Motor neuron (in vitro differentiated cells): ENCODE measurements around the gene SDE2. TPM values are rescaled to one million over a fixed set of nuclear protein-coding genes. Genes with fewer than 3 reads are reported as not detected.
"Not testable (repeated sequence)": the region's sequence is repeated elsewhere in the genome, so short reads cannot be mapped to it uniquely, and the experiment has no call there.

Source experiments
- ATAC-seq, 8 experiments: fragments of 200-7000 bp; cut with Tn5 transposase; replicated peaks in 6 of 8; 2 replicates each; pipeline ENCODE4 v1.8.0; 2021; ENCODE audit warnings: mild to moderate bottlenecking in 8 of 8, moderate library complexity in 8 of 8
- H3K27ac ChIP-seq, 2 donors: fragments of 250-450 bp; sonication (Bioruptor Pico); 2 replicates each; pipeline ENCODE4 v1.9.0; 2021; ENCODE audit warnings: antibody characterized with exemption in 2 of 2, mild to moderate bottlenecking in 2 of 2, moderate library complexity in 1 of 2
- H3K4me1 ChIP-seq, 2 donors: fragments of 250-450 bp; sonication (Bioruptor Pico); replicated peaks in 1 of 2; 2 replicates each; pipeline ENCODE4 v1.6.1; 2021; ENCODE audit warnings: antibody characterized with exemption in 2 of 2, mild to moderate bottlenecking in 2 of 2, moderate library complexity in 1 of 2
- H3K4me3 ChIP-seq, 5 donors: fragments of 250-450 bp; sonication (Bioruptor Pico); 2 replicates each; pipeline ENCODE4 v1.9.0; 2021; ENCODE audit warnings: antibody characterized with exemption in 5 of 5, mild to moderate bottlenecking in 5 of 5, moderate library complexity in 4 of 5
- WGBS, 10 experiments: fragments of 450-650 bp; shearing (Covaris generic); methylation state at CpG; one replicate each; pipeline ENCODE4 v1.0.0; 2022; 5-methylcytosine and 5-hydroxymethylcytosine counted together
- in situ Hi-C, 9 experiments: fragments of 400-800 bp; cut with MboI; loops; one replicate each; pipeline ENCODE4 v1.15.0; 2021; ENCODE audit warnings: low sequenced_read_pairs in 9 of 9, low pct_unique_long_range_greater_than_20kb in 2 of 9; ENCODE audit not compliant: unreplicated experiment in 9 of 9
- total RNA-seq, 8 experiments: library from RNA; unstranded; fragments of 300-600 nt; gene quantifications; 2 replicates each; pipeline versions ENCODE4 v1.2.3 to v1.2.4, GENCODE V29; 2022

Gene SDE2
- total RNA-seq, 8 experiments from 2014 or later, result 21.7 to 30.9 (median 27.4) TPM

- Histone ChIP-seq H3K4me1 (peaks cover 19 to 33% of the 10 kb centered on the region in 2 donors), H3K27ac (no peak overlapping the region), H3K4me3 (no peak overlapping the region)
- 68 to 100% (median 80%) methylated on average over 1 to 2 of the region's 2 CpGs; no CpG with 5 or more reads in 7 of the 10 experiments for WGBS, 10 experiments
- in situ Hi-C loops, result no loop called here
- no peak for ATAC-seq
Measured at GRCh38 chr1:225944387-225944786, 54.8 kb downstream of the SDE2 start.

- in situ Hi-C loops, result no loop called here
- Histone ChIP-seq H3K4me3 (no peak overlapping the region), H3K27ac (no peak overlapping the region), H3K4me1 (peaks cover 19 to 33% of the 10 kb centered on the region in 2 donors)
- whole genome bisulfite sequencing, 10 experiments, result 0 to 95% (median 86%) methylated on average over 1 to 4 of the region's 4 CpGs; no CpG with 5 or more reads in 2 of the 10 experiments
- no peak for ATAC-seq
Measured at GRCh38 chr1:225943582-225943981, 55.6 kb downstream of the SDE2 start.

GRCh38 chr1:225942574-225942973, 56.6 kb downstream of the SDE2 start:
- Histone ChIP-seq H3K27ac (no peak overlapping the region), H3K4me3 (no peak overlapping the region), H3K4me1 (peaks cover 19 to 33% of the 10 kb centered on the region in 2 donors)
- in situ Hi-C loops, result no loop called here
- no peak for ATAC-seq
- WGBS, 10 experiments, result 50 to 93% (median 79%) methylated on average over 2 to 6 of the region's 7 CpGs; no CpG with 5 or more reads in 4 of the 10 experiments

- ATAC-seq, result no peak
- 33 to 67% (median 45%) methylated on average over 1 of the region's 1 CpG; no CpG with 5 or more reads in 6 of the 10 experiments for whole genome bisulfite sequencing, 10 experiments
- Histone ChIP-seq H3K4me1 (peaks cover 19 to 33% of the 10 kb centered on the region in 2 donors), H3K4me3 (no peak overlapping the region), H3K27ac (no peak overlapping the region)
- in situ Hi-C loops, result no loop called here
Measured at GRCh38 chr1:225941942-225942222, 57.3 kb downstream of the SDE2 start.

- peak within 1 kb of the TSS in 1 of 2 donors; percentile 29 for H3K27ac ChIP-seq
- no peak within 1 kb of the TSS for H3K4me3 ChIP-seq
- peak; percentile 29 to 72 (median 62) for ATAC-seq
- H3K4me1 ChIP-seq, result peaks cover 19 to 33% of the 10 kb centered on the region in 2 donors
- in situ Hi-C loops, result no loop called here
- 55 to 100% (median 80%) methylated on average over 1 to 6 of the region's 6 CpGs; no CpG with 5 or more reads in 5 of the 10 experiments for WGBS, 10 experiments
Measured at GRCh38 chr1:225941187-225941941, 57.8 kb downstream of the SDE2 start, which contains the start of gene LEFTY2. LEFTY2 (minus strand) TSS chr1:225941220; CDS start chr1:225941140, 80 bp downstream.

- peak in 5 of 8 experiments; percentile 2 to 31 (median 16) for ATAC-seq
- 57 to 100% (median 88%) methylated on average over 1 to 18 of the region's 25 CpGs; no CpG with 5 or more reads in 4 of the 10 experiments for WGBS, 10 experiments
- Histone ChIP-seq H3K4me3 (no peak overlapping the region), H3K4me1 (peaks cover 15 to 28% of the 10 kb centered on the region in 2 donors), H3K27ac (no peak overlapping the region)
- in situ Hi-C loops, result no loop called here
Measured at GRCh38 chr1:225940385-225941151, 58.6 kb downstream of the SDE2 start.

- WGBS, 10 experiments, result 71% methylated on average over 1 of the region's 8 CpGs; no CpG with 5 or more reads in 9 of the 10 experiments
- H3K4me1 ChIP-seq, result peaks cover 12 to 22% of the 10 kb centered on the region in 2 donors
- in situ Hi-C loops, H3K4me3 ChIP-seq, ATAC-seq, H3K27ac ChIP-seq: not testable (repeated sequence)
Measured at GRCh38 chr1:225939939-225940310, 59.2 kb downstream of the SDE2 start.

GRCh38 chr1:225939097-225939938, 59.8 kb downstream of the SDE2 start:
- H3K4me3 ChIP-seq, in situ Hi-C loops, H3K27ac ChIP-seq: not testable (repeated sequence)
- H3K4me1 ChIP-seq, result peaks cover 12 to 19% of the 10 kb centered on the region in 2 donors
- WGBS, 10 experiments, result 81 to 100% (median 94%) methylated on average over 2 to 6 of the region's 69 CpGs; no CpG with 5 or more reads in 5 of the 10 experiments
- ATAC-seq, result peak in 3 of 8 experiments; percentile 41 to 62 (median 61)

- in situ Hi-C loops, result no loop called here
- no peak overlapping the region for H3K4me3 ChIP-seq
- H3K4me1 ChIP-seq, result peaks cover 12 to 19% of the 10 kb centered on the region in 2 donors
- WGBS, 10 experiments, result 79 to 100% (median 84%) methylated on average over 1 to 8 of the region's 21 CpGs; no CpG with 5 or more reads in 3 of the 10 experiments
- H3K27ac ChIP-seq, result no peak overlapping the region
- no peak for ATAC-seq
Measured at GRCh38 chr1:225937048-225937968, 61.8 kb downstream of the SDE2 start.

GRCh38 chr1:225936523-225936922, 62.6 kb downstream of the SDE2 start:
- 4 to 80% (median 60%) methylated on average over 1 to 3 of the region's 3 CpGs; no CpG with 5 or more reads in 3 of the 10 experiments for WGBS, 10 experiments
- in situ Hi-C loops, result no loop called here
- Histone ChIP-seq H3K4me3 (no peak overlapping the region), H3K4me1 (peaks cover 8 to 13% of the 10 kb centered on the region in 2 donors), H3K27ac (no peak overlapping the region)
- ATAC-seq, result peak in 2 of 8 experiments; percentile 58 to 67

- WGBS, 10 experiments, result 29 to 85% (median 71%) methylated on average over 1 to 8 of the region's 8 CpGs; no CpG with 5 or more reads in 1 of the 10 experiments
- in situ Hi-C loops, result not testable (repeated sequence)
Measured at GRCh38 chr1:225936086-225936485, 63.1 kb downstream of the SDE2 start.

GRCh38 chr1:225934711-225935110, 64.4 kb downstream of the SDE2 start:
- Histone ChIP-seq H3K4me3 (no peak overlapping the region), H3K27ac (no peak overlapping the region), H3K4me1 (no peaks in the 10 kb centered on the region)
- in situ Hi-C loops, result no loop called here
- WGBS, 10 experiments, result 84 to 100% (median 93%) methylated on average over 2 to 5 of the region's 5 CpGs
- no peak for ATAC-seq

More at GRCh38 chr1:225936086-225936485, 63.1 kb downstream of the SDE2 start:
- peak in 1 of 8 experiments; percentile 11 for ATAC-seq
- H3K4me1 ChIP-seq, H3K4me3 ChIP-seq, H3K27ac ChIP-seq: not testable (repeated sequence)
